ENCODE measurements around the gene HOTAIR. TPM values are rescaled to one million over a fixed set of nuclear protein-coding genes. Genes with fewer than 3 reads are reported as not detected.
A peak's percentile ranks its signal among the peaks of the same experiment; 100 is the strongest.

The HOTAIR gene
- total RNA-seq, 1 donor from 2014 or later: 0.79 TPM

DNA sequence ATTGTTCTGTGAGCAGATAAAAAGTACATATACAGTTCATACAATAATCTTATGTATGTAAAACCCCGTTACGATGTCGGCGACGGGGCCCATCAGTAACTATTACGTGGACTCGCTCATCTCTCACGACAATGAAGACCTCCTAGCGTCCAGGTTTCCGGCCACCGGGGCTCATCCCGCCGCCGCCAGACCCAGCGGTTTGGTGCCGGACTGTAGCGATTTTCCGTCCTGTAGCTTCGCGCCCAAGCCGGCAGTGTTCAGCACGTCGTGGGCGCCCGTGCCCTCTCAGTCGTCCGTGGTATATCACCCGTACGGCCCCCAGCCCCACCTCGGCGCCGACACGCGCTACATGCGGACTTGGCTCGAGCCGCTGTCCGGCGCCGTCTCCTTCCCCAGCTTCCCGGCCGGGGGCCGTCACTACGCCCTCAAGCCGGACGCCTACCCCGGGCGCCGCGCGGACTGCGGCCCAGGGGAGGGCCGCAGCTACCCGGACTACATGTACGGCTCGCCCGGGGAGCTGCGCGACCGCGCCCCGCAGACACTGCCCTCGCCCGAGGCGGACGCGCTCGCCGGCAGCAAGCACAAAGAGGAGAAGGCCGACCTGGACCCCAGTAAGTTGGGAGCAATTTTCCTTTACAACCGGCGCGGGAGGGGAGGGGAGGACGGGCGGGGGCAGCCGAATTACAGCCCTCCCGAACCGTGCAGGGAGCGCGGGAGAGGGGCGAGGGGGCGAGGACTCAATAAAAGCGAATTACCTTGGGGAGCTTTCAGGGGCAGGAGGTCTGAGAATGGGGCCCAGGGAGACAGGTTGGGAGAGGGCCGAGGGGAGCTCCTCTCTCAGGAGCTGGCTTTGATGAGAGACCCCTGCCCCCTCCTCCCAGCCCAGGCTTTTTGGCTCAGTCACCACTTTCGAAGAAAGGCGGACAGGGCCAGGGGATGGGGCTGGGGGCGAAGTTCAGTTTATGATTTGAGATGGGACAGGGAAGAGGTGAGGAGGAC lies 25.7 kb upstream of the HOTAIR start, which contains the start of gene HOXC9:
HOXC9 (plus strand) TSS at position 46 of the 999 bp plus-strand sequence; CDS start at position 74, 28 bp downstream.
- DNase-seq: no peak

DNA sequence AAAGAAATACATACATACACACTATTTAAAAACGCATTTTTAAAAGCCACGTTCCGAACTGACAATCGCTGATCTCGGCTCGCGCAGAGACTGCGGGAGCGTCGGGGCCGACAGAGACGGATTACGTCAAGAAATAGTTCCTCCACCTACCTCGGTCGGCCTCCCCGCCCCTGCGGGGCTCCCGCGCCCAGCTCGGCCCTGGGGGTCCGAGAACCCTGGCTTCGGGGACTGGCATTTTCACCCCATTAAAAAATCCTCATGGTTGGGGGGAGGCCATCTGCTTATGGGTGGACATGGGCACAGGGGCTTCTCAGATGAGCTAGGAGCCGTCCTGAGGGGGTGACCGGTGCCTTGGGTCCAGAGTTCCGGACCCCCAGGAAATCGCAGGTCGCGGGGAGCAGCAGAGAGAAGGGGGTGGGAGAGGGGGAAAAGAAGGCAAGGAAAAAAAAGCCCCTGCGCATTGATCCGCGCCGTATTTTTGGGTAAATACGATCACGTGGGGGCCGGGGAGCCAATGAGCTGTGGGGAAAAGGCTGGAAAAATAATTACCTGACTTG lies 24.9 kb upstream of the HOTAIR start:
- DNase-seq: peak; percentile 87

DNA sequence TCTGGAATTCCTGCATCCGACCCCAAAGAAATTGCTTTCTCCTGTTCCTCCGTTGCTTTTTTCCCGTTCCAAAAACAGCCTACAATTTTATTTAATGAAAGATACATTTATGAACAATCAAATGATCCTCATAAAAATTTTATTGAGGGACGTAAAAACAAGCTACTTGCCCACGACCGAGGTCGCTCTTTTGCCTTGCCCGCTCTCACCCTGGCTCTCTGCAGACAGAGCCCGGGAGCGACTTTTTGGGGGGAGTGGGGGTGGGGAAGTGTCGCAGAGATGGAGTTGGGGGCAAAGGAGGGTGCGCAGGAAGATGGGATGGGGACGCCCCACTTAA lies 24.1 kb upstream of the HOTAIR start:
- DNase-seq: no peak

DNA sequence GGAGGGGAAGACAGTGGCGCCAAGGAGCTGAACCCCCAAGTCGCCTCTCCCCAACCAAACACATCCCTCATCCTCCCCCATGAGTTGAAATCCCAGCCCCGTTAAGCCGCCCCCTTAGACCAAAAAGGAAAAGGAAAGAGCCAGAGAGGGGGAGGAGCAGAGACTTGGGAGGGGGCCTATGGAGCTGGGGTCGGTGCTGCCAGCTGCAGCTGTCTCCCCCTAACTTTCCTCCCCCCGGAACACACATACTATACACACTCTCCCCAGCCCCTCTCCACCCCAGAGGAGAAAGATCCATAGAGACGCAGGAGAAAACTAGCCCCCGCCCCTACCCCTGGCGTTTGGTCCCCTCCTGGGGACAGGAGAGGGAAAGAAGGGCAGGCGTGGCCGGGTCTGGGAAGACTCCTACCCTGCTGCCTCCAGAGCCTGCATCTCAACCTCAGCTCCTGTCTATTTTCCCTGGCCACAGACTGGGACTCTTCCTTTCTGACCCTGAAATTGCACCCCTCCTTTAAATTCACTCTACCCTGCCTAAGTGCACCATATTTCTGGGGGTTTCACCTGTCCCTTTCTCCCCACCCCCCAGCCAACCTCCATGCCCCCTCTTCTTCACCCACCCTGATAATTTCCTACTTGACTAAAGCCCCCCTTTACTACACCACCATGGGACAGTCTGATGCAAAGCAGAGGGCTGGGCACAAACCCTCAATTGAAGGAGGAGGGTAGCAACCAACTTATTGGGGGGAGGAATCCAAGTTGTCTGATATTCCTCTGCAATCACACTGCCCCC lies 23.6 kb upstream of the HOTAIR start:
- DNase-seq: no peak

DNA sequence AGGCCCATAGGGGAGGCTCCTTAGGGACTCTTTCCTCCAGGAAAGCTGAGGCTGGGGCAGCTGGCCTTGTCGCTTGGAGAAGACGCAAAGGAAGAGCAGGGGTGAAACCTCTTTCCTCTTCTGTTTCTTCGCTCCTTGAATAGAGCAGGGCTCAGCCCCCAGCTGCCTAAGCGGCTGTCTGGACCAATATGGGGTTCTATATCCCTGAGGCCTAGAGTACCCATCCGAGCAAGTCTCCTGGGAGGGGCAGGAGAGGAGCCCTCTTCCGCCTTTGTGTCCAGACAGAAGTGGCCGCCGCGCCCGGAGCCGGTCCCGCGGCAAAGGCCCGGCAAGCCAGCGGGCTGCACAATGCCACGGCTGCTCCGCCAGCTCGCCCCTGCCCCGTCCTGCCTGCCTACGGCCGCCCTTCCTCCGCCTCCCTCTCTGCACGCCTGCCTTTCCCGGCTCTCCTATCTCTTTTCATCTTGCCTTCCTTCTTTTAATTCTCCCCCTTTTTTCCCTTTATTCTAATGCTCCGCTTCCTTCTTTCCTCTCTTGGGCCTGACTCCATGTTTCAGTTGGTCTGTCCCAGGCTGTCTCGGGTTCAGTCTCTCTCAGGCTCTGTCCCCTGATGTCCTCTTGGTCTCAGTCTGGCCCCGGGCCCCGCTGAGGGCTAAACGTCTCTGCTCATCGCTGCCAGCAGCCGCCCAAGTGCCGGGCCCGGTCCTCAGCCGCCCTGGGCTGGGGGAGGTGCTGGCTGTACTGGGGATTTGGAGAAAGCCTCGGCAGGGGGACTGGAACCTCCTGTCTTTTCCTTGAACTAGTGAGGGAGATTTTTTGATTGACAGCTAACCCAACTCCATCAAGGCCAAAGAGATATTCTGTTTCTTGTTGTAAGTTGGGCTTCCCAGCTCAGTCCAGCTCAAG lies 22.7 kb upstream of the HOTAIR start:
- no peak for DNase-seq

DNA sequence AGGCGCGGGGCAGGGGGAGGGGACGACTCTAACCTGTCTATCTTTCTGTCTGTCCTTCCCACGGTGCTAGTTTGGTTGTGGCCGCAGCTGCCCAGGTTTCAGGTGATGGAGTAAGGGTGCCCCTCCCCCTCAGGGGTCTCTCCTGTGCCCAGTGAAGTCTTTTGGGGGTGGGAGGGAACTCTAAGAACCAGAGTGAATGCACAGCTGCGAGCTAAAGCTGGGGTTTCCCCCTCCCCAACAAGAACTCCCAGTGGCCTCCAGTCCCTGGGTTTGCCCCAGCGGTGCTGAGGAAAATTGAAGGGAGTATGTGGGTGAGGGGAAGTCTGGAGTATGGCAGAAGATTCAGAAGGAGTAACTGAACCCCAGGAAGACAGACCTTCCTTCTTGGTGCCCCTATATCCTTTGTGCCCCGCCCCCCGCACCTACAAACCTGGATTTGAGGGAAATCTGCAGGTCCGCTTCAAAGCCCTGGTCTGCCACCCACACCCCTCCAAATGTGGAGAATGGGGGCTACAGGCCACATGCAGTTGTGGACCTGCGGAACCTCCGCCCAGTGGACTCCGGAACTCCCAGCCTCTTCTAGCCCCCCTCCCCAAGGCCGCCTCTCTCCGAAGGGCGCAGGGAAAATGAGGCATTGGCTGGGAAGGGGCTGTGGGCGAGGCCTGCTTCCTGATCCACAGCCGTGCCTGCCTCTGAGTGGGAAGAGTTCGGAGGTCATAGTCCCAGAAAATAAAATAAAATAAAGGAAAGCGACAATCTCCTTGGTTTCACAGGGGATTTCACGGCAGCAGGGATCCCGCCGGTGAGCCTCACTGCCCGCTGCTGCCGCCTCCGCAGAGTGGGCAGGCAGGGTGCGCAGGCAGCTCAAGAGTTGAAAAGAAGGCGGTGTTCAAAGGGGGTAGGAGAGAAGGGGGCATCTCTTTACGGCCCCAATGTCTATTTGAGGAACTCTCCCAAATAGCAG lies 21.8 kb upstream of the HOTAIR start:
- DNase-seq: no peak

DNA sequence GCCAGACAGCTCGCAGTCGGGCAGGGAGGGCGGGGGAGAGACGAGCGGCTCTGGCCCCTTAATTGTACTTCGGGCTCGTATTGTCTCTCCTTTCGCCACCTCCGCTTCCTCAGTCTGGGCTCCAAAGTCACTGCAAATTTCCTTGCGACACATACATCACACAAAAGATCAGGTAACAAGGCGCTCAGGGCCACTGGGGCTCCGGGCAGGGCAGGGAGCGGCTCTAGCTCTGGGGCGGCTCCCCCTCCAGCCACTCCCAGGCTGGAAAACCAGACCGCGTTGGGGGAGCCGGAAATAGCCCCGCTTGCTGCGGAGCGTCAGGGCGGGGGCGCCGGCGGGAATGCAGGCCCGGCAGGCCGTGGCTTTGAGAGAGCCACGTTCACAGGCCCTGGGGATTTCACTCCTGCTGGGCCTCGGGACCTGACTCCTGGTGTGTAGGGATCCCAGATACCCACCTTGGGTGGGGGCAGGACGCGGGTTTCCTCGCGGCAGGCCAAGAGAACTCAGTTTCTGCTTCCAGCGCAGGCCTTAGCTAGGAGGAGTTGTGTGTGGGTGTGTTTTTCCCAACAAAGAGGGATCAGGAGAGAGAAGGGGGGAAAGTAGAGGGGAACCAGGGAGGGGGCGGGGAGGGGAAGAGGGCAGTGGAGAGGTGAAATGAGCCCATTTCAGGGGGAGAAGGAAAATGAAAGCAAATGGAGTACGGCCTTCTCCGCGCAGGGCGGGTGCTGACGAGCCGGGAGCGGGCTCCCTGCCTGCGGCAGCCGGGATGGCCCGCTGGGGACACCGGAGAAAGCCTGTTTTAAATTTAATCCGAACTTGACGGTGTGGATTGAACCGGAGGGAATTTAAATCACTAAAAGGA lies 20.9 kb upstream of the HOTAIR start:
- no peak for DNase-seq

DNA sequence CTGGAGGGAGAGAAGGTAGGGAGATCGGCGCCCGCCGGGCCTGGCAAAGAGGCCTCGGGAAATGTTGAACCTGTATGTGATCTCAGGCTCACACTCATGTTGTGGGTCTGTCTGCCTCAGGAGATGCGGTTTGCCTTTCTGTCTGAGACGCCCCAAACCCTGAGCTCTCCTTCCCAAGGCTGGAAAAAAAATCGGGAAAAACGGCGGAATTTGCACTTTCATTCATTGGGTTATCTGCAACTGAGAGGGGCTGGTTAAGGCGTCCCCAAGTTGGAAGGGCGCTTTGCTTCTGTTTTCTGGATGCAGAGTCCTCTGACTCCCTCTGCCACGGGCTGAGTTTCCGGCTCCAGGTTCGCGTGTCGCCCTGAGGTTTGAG lies 20.2 kb upstream of the HOTAIR start:
- no peak for DNase-seq

DNA sequence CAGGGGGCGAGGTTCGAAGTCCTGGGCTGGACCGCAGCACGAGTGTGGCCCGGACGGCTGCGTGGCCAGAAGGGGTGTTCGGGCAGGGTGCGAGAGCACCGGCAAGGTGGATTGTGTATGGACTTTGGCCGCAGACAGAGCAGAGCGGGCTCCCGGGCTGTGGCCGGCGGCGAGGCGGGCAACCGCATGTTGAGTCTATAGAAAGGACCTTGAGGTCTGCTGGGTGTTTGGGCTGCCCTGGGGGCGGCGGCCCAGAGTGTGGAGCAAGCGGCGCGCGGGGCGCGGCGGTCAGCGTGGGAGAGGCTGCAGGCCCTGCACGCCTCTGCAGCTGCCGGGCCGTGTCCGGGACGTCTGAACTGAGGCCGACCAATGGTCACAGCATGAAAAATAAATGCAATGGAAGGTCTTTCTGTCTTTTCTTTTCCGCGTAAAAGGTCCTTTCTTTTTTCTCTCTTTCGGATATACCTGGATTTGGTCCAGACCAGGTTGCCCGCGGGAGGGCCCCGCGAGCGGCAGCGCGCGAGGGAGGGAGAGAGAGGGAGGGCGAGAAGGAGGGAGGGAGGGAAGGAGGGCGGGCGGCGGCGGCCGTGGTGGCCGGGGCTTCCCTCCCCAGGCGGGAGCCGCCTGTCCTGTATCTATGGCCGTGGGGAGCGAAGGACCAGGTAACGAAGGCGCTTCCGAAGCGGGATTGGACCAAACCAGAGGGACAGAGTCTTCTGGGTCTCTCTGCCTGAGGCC lies 19.7 kb upstream of the HOTAIR start:
- DNase-seq: no peak

DNA sequence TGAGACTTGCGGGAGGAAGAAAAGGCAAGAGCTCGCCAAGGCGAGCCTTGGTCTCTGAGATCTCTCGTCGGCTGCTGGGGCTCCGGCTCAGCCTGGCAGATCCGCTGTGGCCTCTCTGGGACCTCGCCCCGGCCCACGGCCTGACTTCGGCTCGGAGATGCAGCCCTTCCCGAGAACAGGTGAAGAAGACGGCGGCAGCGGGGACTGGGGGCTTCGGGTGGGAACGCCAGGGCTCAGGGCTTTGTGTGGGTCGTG lies 19.2 kb upstream of the HOTAIR start:
- DNase-seq: no peak

DNA sequence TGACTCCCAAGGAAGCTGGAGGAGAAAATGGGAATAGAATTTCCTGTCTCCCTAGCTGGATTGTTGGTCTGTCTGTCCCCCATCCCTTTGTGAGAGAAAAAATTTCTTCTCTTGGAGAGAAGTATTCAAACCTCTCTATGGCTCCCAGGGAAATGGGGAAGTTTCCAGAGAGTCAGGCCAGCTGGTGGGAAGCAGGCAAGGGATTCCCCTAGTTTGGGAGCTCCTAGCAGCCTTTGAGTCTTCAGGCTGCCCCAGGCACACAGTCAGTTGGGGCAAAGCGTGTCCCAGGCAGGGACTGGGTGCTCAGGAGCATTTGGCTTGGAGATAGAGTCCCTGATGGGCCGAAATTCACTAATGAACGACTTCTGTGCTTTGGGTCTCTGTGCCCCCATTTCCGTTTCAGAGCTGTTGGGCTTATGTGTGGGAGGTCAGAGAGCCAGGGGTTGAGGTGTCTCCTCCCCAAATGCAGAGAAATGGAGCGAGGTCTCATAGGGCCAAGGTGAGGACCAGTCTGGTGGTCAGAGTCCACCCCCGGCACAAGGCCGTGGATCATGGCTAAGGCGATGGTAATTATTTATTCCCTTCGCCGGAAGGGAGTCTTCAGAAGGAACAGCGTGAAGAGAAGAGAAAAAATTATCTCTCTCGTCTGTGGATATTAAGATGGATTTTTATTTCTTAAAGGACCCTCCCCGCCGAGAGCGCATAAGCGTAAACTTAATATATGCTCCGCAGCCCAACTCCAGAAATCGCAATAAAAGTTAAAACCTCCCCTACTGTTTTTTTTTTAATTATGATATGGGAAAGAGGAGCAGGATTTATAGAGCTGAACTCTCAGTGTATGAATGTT lies 18.6 kb upstream of the HOTAIR start:
- no peak for DNase-seq

DNA sequence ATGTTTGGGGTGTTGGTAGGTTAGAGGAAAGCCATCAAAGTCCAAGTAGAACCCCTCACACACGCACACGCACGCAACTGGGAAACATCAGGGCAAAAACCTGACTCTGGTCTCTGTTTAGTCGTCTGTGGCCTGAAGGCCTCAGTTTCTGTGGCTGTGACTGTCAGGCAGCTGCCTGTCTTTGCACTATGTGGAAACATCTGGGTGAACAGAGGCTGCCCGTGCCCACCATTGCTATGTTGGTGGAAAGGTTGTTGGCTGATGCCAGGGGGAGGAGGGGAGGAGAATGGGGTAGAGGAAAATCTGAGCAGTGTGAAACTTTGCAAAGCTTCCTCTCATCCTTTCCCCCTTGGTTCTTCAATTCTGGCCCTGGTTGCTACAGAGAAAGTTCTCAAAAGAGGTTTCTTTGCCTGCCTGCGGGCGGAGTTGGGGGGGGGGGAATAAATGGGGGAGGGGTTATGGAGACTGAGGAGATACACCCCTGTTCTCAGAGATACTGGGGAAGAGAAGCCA lies 17.7 kb upstream of the HOTAIR start:
- no peak for DNase-seq

DNA sequence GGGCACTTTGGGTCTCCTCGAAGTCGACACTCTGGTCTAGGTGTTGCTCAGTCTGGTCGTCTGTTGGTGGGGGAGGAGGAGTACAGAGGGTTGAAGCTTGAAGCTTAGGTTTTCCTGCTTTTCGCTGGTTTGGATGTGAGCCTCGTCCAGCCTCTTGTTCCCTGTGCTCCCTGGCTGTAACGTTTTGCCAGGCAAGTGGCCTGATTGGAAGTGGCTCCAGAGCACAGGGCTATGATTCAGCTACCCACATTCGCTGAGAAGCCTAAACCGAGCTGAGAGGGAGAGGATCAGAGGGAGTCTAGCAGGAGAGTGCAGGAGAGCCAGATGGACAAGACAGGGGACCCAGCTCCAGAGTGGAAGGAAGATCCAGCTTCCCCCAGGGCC lies 16.3 kb upstream of the HOTAIR start:
- no peak for DNase-seq

DNA sequence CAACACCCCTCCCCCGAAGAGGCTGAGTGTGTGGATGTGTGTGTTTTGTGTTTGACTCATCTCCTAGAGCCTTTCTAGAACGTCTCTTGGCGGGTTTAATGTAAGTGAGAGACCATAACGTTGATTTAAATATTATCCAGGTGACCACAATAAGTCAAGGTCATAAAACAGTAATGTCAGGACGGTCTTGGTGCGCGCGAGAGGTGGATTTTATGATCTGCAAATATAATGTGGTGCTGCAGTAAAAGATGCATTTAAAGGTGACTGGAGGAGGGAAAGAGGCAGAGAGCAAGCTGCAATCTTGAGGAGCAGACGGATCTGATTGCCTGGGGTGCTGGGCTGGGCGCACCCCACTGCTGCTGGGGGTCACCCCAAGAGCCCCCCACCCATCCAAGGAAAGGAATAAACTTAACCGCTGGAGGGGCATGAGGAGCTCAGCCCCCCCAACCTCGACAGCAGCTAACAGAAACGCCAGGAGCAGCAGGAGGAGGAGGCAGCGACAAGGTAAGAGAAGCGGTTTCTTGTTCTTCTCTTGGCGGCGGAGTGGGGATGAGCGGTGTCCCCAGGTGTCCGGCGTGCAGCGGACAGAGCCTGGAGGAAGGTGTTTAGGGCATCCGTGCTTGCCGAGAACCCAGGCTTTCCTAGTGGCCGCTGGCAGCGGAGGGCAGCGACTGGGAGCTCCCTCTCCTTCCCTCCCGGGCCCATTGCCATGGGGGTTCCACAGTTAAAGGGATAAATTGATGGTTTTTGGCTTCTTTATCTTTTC lies 15.7 kb upstream of the HOTAIR start:
- DNase-seq: no peak

DNA sequence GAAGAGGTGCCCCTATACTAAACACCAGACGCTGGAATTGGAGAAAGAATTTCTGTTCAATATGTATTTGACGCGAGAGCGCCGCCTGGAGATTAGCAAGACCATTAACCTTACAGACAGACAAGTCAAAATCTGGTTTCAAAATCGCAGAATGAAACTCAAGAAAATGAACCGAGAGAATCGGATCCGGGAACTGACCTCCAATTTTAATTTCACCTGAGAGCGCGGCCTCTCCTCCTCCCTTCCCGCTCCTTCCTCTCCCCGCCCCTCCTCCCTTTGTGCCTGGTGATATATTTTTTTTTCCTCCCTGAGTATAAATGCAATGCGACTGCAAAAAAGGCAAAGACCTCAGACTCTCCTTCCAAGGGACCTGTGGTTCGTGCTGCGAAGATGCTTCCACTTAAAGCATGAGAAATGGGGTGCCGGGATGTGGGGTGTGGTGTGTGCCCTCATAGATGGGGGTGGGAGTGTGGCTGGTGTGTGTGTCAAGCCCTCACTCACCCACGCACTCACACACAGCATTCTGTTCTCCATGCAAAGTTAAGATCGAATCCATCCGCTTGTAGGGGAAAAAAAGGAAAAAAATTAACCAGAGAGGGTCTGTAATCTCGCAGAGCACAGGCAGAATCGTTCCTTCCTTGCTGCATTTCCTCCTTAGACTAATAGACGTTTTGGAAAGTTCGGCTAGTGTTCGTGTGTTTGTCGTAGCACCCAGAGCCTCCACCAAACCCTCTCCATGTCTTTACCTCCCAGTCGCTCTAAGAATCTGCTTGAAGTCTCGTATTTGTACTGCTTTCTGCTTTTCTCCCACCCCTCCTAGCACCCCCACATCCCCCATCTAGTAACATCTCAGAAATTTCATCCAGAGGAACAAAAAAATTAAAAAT lies 14.7 kb upstream of the HOTAIR start:
- peak; percentile 84 for DNase-seq

DNA sequence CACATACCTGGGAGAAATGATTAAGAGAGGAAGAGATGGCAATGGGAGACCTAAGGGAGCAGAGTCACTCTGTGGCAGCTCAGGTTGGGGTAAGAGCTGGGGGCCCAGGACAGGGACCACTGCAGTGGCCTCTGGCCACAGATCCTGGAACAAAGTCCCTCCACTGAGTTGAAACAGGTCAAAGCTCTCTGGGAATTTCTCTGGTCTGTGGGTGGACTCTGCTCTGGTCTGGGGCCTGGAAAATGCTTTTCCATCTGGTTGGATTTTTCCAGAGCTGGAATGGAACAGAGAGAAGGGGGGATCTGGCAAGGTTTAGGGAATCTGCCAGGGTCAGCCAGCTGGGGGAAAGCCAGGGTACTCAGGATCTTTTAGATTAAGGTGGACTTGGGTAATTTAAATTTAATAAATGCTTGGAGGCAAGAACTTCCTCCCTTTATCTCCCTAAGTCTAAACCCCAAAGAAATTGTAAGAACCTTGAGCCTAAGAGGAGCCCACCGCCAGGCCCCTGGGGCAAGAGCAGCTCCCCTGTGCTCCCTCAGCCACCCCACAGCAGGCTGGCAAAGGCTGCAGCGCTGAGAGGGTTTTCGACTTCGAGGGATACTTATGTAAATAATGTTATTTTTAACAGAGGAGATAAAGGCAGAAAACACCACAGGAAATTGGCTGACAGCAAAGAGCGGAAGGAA lies 13.9 kb upstream of the HOTAIR start:
- DNase-seq: no peak
